GM19025 (cell line): ENCODE measurements around the gene IL17RA.
"Not testable (repeated sequence)": the region's sequence is repeated elsewhere in the genome, so short reads cannot be mapped to it uniquely, and the experiment has no call there.

Source experiments
- ATAC-seq: cut with Tn5 transposase; IDR thresholded peaks from one replicate; pipeline ENCODE4 v1.9.1; 2021; ENCODE audit warnings: mild to moderate bottlenecking, low read depth, moderate library complexity; ENCODE audit not compliant: unreplicated experiment

The IL17RA gene

DNA sequence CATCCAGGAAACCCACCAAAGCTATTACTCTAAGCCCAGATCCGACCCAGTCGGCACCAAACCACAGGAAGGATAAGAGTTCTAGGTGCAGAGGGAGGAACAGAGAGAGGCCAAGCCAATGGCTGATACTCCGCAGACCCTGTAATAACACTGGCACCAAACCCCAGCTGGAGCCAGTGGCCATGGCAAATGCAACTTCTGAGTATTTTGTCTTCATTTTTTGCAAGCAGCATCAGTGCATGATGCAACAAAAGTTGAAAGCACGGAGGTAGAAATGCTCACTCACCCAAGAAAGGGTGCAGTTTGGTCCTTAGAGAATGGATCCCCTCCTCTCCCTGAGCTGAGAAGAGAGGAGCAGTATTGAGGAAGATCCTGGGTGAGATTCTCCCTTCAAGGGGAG, 33.5 kb downstream of the IL17RA start:
- ATAC-seq: no peak

GRCh38 chr22:17119481-17120202, 34.8 kb downstream of the IL17RA start:
- no peak for ATAC-seq

DNA sequence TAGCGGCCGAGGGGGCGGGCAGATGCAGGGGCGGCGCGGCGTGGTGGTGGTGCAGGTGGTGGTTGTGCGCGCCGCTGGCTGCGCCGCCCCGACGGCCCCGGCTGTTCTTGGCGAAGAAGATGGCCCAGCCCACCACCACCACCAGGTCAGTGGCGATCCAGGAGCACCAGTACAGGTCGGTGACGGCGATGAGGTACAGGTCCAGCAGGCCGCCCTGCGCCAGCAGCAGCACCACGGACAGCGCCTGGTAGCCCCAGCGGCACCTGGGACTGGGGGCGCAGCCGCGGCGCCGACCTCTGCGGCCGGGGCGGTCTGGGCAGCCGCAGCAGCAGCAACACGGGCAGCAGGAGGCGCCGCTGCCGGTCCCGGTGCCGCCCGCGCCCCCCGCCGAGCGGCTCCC, 35.5 kb downstream of the IL17RA start:
- no peak for ATAC-seq

GRCh38 chr22:17120711-17121232, 36.0 kb downstream of the IL17RA start:
- ATAC-seq: no peak

DNA sequence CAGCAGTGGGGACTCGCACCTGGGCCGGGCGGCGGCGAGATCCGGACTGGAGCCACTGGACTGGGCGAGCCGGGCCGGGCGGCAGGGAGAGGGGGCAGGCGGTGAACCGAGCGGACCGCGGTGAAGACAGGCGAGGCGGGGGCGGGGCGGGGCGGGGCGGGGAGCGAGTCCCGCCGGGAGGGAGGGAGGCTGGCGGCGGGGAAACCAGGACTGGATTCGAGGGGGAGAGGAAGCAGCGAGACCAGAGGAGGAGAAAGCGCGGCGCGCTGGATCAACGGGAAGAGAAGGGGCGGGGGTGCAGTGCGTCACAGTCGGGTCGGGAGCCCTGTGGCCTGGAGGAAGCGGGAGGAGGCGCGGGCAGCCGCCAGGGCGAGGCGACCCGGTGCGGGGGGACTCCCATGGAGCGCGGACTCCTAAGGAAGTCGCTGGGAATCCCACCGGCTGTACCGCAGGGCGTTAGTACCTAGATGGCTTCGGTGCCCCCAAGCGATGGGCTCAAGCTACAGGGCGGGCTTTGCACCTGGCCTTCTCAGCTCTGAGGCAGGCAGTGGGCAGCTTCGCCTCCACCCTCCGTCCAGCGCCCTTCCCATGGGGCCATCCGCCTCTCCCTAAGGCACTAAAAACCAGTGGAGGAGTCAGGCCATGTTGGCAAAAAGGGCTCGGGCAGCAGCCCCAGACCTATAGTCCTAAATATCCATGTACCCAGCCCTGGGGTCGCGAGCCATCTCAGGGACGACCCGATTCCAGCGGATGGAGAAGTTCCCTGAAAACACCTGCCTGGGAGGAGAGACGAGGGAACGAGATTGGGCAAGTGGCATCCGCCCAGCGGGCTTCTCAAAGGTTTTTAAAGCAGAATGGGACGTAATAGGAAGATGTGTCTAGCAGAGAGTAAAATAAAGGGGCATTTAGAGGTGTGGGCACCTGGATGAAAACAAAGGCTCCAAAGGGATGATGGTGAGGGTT, 36.7 kb downstream of the IL17RA start, which contains the start of gene TMEM121B:
TSS of gene TMEM121B (minus strand) at position 128 of the 963 bp plus-strand sequence. CDS start 233 bp downstream, outside the sequence.
- ATAC-seq: no peak

DNA sequence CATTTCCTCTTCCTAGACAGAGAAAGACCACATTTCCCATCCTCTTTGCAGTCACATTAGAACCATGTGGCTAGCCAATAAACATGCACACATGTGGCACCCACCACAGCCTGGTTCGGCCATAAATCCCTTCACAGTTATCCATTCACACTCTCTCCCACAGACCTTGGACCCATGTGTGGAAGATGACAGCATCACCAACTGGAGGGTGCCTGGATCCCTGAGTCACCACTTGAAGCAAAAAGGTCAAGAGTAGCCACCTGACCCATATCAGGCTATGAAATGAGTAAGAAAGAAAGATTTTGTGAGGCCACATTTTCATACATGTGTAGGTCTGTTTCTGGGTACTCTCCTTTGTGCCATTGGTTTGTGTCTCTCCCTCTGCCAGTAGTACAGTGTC, 45.4 kb downstream of the IL17RA start:
- no peak for ATAC-seq

DNA sequence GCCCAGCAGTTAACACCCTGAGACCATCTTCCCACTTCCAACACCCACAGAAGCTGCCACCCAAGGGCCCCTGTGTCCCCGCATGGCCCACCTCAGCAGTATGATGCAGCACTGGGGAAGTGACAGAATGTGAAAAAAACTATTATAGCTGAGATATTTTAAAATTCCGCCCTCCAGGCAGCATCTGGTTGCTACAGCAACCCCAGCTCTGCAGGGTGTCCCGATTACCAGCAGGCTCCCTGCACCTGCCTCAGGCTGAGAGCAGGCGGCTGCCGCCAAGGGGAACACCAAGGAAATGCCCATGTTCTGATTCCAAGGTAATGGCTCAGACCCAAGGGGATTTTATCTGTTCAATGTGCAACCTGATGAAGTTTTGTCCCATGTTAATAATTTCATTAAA, 46.9 kb downstream of the IL17RA start:
- ATAC-seq: no peak

DNA sequence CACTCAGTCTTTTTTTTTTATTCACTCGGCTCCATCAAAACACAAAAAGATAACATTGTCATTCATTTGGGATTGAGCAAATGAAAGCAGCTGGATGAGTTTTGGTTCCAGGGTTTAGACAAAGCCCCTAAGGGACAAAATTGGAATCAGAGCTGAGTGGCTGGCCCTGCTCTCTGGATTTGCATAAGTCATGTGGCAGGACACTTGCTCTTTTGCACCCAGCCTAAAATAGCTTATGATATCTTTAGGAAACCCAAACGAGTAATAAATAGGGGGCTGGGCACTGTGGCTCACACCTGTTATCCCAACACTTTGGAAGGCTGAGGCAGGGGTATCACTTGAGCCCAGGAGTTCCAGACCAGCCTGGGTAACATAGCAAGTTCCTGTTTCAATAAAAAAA, 47.3 kb downstream of the IL17RA start:
- no peak for ATAC-seq

DNA sequence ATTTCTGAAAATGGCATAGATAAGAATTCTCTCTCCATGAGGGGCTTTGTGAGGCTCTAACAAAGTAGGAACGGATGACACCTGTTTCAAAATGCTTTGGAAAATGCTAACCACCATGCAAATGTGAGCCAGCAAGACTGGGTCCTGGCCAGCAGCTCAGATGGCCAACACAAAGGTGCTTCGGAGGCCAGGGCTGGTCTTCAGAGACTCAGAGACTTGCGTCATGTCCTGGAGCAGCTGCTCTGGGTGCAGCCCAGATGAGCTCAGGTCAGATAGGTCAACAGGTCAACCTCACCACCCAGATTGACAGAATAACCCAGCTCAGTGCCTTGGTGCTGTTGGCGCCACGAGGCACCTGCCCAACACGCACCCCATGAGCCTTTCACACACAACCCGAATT, 48.3 kb downstream of the IL17RA start:
- ATAC-seq: no peak

DNA sequence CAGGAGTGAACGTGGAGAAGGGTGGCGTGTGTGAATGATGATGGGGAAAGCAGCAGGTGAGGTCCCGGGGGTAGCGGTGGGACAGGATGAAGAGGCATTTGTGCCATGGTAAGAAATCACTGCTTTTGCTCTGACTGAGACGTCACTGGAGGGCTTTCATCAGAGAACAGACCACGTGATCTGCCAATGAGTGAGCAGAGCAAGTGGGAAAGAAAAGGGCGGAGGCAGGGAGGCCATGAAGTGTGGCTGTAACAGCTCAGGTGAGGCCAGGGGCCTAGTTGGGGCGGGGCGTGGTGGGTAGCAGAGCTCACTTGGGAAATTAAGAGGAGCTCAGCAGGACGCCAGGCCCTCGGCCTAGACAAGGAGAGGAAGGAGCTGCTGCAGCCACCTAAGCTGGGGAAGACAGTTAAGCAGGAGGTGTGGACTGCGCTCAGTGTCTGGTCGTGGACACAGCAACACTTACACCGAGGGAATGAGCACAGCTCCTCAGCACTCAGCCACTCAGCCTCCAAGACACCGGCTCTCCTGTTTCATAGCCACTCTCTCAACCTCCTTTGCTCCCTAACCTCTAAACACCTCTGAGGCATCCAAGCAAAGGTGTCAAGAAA, 50.5 kb downstream of the IL17RA start:
- ATAC-seq: no peak

DNA sequence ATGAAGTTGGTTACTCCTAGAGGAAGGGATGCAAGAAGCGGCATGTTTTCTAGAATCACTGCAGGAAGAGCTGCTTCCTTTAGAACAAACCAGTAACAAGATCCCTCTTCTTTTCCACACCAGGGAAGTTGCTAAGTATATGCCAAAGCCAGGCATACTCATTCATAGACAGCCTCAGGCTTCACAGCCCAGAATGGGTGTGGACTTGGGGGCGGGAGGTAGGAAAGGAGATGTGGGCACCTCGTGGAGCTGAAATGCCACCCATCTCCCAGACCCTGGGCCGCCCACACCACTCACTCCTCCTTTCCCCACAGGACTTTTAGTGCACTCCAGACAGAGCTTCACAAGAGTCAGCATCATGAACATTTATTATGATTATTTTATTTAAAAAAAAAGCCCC, 52.4 kb downstream of the IL17RA start:
- ATAC-seq: no peak

DNA sequence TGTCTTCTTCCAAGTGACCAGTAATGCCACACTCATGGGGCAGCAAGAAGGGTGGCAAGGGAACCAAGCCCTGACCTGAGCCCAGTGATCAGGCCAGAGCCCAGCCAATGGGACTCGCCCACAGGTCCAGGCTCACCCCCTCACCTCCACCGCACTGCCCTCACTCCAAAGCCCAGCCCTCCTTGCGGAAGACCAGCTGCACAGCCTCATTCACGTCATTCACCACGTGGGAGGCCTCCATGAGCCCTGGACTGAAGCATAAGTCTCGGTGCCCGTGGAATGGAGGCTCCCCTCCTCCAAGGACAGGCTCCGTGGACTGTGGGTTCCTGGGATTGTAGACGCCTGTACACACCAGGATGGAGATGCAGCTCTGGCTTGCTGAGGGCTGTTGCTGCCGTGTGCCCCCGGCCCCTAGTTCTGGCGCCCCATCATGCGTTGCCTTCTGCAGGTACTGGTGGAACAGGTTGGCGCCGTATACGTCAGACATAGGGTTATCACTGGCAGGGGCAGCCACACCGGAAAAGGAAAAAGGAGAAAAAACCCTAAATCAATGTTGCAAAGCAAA, 53.1 kb downstream of the IL17RA start:
- no peak for ATAC-seq

GRCh38 chr22:17138513-17138912, 53.7 kb downstream of the IL17RA start:
- no peak for ATAC-seq

DNA sequence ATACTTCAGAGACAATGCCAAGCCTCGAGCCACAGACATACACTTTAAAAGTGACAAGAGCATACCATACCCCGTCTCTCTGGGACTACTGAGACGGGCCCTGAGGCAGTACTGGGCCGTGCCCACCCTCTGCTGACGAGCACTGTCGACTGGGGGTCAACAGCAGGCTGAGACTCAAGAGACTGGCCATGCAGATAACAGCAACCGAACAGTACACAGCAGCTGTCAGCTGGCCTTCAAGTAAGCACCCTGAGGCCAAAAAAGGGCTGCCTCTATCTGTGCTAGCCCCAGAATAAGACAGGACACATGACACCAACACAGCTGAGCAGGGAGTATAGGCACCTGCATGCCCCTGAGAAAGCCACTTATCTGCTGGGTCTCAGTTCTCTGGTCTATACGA, 55.2 kb downstream of the IL17RA start:
- no peak for ATAC-seq

- no peak for ATAC-seq
Observed at GRCh38 chr22:17140826-17141766, 56.3 kb downstream of the IL17RA start.

- no peak for ATAC-seq
Observed at GRCh38 chr22:17143101-17143500, 58.3 kb downstream of the IL17RA start.

- no peak for ATAC-seq
Observed at GRCh38 chr22:17143826-17144225, 59.0 kb downstream of the IL17RA start.

- no peak for ATAC-seq
Observed at GRCh38 chr22:17145021-17145680, 60.4 kb downstream of the IL17RA start.

DNA sequence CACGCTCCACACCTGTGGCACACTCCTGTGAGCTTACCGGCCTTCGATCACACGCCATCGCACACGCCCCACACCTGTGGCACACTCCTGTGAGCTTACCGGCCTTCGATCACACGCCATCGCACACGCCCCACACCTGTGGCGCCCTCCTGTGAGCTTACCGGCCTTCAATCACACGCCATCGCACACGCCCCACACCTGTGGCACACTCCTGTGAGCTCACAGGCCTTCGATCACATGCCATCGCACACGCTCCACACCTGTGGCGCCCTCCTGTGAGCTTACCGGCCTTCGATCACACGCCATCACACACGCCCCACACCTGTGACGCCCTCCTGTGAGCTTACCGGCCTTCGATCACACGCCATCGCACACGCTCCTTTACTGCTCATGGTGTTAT, 62.7 kb downstream of the IL17RA start:
- ATAC-seq: not testable (repeated sequence)
